Muscle of leg (tissue), 11 donors: ENCODE results near the gene BTG3. TPM values are rescaled to one million over a fixed set of nuclear protein-coding genes. Genes with fewer than 3 reads are reported as not detected.

ENCODE experiments used
- DNase-seq: peaks from one replicate; pipeline ENCODE4 v3.0.0; 2013
- H3K27ac ChIP-seq: one replicate; pipeline ENCODE4 v1.5.1; 2013; ENCODE audit warnings: mild to moderate bottlenecking, low read length, control low read depth
- H3K27me3 ChIP-seq: one replicate; pipeline ENCODE4 v1.6.1; 2013; ENCODE audit warnings: low read length; ENCODE audit not compliant: control insufficient read depth, insufficient read depth
- H3K36me3 ChIP-seq: one replicate; pipeline ENCODE4 v1.6.1; 2013; ENCODE audit warnings: low read length; ENCODE audit not compliant: control insufficient read depth, insufficient read depth
- H3K4me1 ChIP-seq: one replicate; pipeline ENCODE4 v1.6.1; 2013; ENCODE audit warnings: low read length; ENCODE audit not compliant: control insufficient read depth, insufficient read depth
- H3K4me3 ChIP-seq: one replicate; pipeline ENCODE4 v1.5.1; 2013; ENCODE audit warnings: low read length, control low read depth
- H3K9me3 ChIP-seq: replicated peaks from 2 replicates; pipeline ENCODE4 v1.6.1; 2013; ENCODE audit warnings: low read depth, low read length; ENCODE audit not compliant: control insufficient read depth
- WGBS: methylation state at CpG from one replicate; pipeline ENCODE4 v1.1.5; 2013; ENCODE audit warnings: missing lambda C conversion rate; ENCODE audit not compliant: insufficient coverage; 5-methylcytosine and 5-hydroxymethylcytosine counted together
- polyA plus RNA-seq, 8 donors: library from polyadenylated mRNA; unstranded; fragments of 120-200 nt; gene quantifications; one replicate each; pipeline versions ENCODE4 v1.2.1 to v1.2.3, GENCODE V29; 2013; ENCODE audit warnings: inconsistent platforms in 1 of 8, low replicate concordance in 1 of 8; ENCODE audit not compliant: insufficient read length in 8 of 8, insufficient read depth in 1 of 8
- total RNA-seq: library from RNA; stranded (reverse); fragments of 120-200 nt; gene quantifications from one replicate; pipeline ENCODE4 v1.2.4, GENCODE V29; 2013

BTG3 gene
- total and polyA plus RNA-seq, 9 donors = 19.9 to 38.0 (median 26.2) TPM

DNA sequence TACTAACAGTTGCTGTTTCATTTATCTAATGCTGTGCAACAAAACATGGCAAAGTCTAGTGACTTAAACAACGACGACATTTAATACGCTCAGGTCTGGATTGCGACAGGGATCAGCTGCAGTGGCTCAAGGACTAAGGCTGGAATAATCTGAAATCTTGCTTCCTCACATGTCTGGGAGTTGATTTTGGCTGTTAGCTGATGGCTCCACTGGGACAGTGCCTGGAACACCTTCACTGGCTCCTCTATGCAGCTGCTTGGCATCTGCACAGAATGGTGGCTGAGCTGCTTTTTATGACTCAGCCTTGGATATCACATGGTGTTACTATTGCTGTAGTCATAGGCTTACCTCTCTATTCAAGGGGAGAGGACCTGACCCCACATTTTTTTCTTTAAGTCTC lies 24.0 kb upstream of the BTG3 start:
- 43% methylated on average over 4 of the region's 4 CpGs for WGBS
- Histone ChIP-seq H3K4me1 (no peaks in the 10 kb centered on the region), H3K9me3 (peaks cover 2% of the 10 kb centered on the region), H3K4me3 (no peak overlapping the region), H3K36me3 (no peaks in the 10 kb centered on the region), H3K27me3 (no peaks in the 10 kb centered on the region), H3K27ac (no peak overlapping the region)
- peak; percentile 80 for DNase-seq

DNA sequence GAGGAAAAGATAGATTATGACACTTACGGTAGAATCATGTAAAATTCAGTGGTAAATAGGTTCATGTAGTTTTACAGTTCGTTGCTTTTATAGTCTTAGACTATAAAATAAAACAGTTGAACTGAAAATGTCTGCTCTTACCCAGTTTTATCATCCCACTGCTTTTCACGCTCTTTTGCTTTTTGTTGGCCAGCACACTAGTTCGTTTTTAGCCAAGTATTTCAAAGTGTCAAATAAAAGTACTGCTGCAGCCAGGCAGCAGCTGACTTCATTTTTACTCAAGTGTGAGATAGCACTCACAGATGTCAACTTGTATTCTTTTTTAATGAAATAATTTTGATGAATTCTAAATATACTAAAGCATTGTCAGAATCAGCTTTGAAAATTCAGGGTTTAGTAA lies 18.5 kb upstream of the BTG3 start:
- 7% methylated on average over 2 of the region's 4 CpGs for WGBS

DNA sequence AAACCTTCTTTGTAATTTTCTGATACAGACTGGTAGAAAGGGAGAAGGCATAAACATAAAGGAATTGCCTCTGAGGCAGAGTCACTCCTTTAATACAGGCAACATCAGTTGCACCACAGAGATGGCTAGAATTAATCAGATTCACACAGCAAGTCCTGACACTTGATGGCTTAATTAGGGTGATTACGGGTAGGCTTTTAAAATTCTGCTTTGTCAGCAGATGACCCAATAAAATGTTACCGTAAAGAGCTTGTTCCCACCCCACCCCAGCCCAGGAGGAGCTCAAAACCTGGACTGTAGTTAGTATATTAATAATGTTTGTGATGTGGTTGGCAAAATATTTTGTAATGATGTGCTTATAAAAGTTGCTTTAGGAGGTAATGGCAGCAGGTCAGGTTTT lies 9.3 kb upstream of the BTG3 start:
- Histone ChIP-seq H3K4me1 (no peaks in the 10 kb centered on the region), H3K27me3 (no peaks in the 10 kb centered on the region), H3K4me3 (no peak overlapping the region), H3K9me3 (no peaks in the 10 kb centered on the region), H3K27ac (no peak overlapping the region), H3K36me3 (no peaks in the 10 kb centered on the region)
- DNase-seq = no peak
- WGBS = no CpG with 5 or more reads among the region's 2 CpGs

More for the DNA sequence above, 18.5 kb upstream of the BTG3 start:
- Histone ChIP-seq H3K27me3 (no peaks in the 10 kb centered on the region), H3K27ac (no peak overlapping the region), H3K9me3 (no peaks in the 10 kb centered on the region), H3K36me3 (no peaks in the 10 kb centered on the region), H3K4me1 (no peaks in the 10 kb centered on the region), H3K4me3 (no peak overlapping the region)
- peak; percentile 73 for DNase-seq

DNA sequence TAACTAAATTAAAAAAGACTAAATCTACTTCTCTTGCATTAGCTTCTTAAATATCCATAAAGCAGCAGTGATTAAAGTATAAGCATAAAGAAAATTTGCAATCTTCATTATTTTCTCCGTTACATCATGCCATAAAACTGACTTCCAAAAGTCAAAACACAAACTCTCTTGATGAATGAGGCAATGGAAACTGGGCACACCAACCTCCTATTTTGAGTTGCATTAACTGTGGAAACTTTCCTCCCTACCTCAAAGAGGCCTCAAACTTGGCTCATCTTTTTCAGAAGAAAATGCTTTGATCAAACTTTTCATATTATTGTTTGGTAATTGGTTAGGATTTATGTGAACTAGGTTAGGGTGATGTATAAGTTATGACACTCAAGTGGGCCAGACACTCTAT lies 4.1 kb upstream of the BTG3 start:
- Histone ChIP-seq H3K36me3 (no peaks in the 10 kb centered on the region), H3K4me1 (peaks cover 4% of the 10 kb centered on the region), H3K27ac (no peak overlapping the region), H3K27me3 (no peaks in the 10 kb centered on the region), H3K9me3 (no peaks in the 10 kb centered on the region), H3K4me3 (no peak overlapping the region)
- peak; percentile 70 for DNase-seq
- no CpG with 5 or more reads among the region's 1 CpG for WGBS

DNA sequence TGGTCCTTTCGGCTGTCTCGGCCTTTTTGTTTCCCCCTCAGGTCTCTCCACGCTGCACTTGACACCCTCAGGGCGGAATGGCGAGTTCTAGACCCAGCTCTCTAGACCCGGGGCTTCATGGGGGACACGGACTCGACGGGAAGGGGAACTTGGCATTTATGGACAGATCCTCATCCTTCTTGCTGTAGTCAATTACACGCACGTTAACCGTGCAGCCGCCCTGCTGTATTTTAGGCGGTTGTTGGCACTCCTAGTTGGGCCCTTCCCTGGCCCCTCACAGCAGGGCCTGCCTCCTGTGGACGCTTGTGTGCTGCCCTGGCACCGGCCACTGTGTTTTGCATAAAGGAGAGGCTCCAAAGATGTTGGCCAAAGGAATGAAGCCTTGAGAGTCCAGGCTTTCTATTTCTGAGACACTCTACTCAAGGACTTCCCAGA lies 558 bp upstream of the BTG3 start:
- H3K4me1 ChIP-seq = peaks cover 10% of the 10 kb centered on the region
- H3K9me3 ChIP-seq = no peaks in the 10 kb centered on the region
- WGBS = 4% methylated on average over 14 of the region's 16 CpGs
- peaks cover 2% of the 10 kb centered on the region for H3K36me3 ChIP-seq
- DNase-seq = peak; percentile 71
- H3K4me3 ChIP-seq = peak overlapping the region; percentile 85
- no peaks in the 10 kb centered on the region for H3K27me3 ChIP-seq
- peak overlapping the region; percentile 92 for H3K27ac ChIP-seq

DNA sequence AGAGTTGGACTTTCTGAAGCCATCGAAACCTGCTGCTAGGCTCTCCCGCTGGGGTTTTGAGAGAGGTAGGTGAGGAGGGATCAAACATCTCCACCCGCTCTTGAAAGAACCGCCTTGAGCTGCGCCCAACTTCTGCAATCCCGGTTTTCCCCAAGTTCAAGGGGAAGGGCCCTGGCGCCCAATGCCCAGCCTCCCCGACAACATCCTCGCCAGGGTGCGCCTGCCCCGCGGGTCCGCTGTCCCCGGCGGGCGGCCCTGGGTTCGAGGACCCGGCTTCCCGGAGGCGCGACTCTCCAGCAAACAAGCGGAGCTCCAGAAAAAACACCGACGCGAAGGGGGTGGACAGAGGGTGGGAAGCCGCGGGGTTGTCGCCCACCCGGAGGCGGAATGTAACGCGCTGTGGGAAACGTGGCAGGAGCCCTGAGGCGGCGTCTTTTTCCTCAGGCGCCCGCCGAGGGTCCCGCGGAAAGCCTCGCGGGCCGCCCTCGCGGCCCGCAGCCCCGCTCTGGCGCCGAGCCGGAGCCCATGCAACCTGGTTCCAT lies 607 bp downstream of the BTG3 start:
- Histone ChIP-seq H3K27me3 (no peaks in the 10 kb centered on the region), H3K36me3 (peaks cover 9% of the 10 kb centered on the region), H3K27ac (peak overlapping the region; percentile 93), H3K4me1 (peaks cover 10% of the 10 kb centered on the region), H3K4me3 (peak overlapping the region; percentile 85), H3K9me3 (no peaks in the 10 kb centered on the region)
- under 1% methylated on average over 36 of the region's 50 CpGs for WGBS
- peak; percentile 63 for DNase-seq

DNA sequence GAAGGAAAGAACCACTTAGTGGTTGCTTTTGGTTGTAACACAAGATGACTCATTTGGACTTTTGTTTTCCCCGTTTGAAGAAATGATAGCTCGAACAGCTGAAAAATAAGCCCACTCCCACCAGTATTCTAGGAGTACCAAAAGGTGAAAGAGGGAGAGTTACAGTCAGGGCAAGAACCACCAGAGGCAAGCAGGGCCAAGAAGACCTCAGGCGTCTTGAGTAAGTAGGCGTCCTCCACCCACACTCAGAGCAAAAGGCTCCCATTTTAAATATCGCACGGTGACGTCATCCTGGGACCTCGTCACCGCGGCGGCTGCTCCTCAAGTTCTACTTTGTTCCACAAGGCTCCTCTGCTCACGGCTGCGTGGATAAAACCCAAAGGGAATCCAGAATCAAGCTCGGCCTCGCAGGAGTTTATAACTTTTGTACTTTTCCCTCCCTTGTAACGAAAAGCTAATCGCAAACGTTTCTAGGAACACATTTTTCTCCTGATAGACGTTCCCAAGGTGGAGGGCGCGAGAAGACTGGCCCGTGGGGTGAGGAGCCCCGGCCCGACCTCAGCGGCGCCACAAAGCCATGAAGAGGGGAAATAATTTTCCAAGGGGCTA lies 1.2 kb downstream of the BTG3 start:
- 0% methylated on average over 18 of the region's 26 CpGs for WGBS
- peaks cover 9% of the 10 kb centered on the region for H3K36me3 ChIP-seq

DNA sequence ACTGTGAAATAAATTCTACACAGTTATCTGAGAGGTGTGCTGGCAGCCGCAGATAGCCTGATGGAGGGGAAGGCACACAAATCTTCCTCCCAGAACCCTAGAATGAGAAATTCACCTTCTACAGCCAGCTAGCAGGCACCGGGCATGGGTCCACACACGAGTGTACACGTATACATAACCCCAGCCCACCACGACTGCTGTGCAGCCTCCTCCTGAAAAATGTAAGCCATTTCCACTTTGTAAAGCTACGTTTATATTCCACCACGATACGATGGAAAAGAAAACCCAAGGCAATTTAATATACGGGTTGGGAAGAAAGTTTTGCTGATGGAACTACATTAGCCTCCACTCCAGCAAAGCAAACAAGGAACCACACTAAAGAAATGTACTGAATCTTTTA lies 1.8 kb downstream of the BTG3 start:
- 39% methylated on average over 3 of the region's 9 CpGs for WGBS
- Histone ChIP-seq H3K4me1 (peaks cover 10% of the 10 kb centered on the region), H3K9me3 (no peaks in the 10 kb centered on the region), H3K27me3 (no peaks in the 10 kb centered on the region), H3K36me3 (peaks cover 9% of the 10 kb centered on the region), H3K27ac (peak overlapping the region; percentile 93), H3K4me3 (peak overlapping the region; percentile 85)
- peak; percentile 56 for DNase-seq

More for the DNA sequence above, 1.2 kb downstream of the BTG3 start:
- no peaks in the 10 kb centered on the region for H3K9me3 ChIP-seq
- H3K4me3 ChIP-seq = peak overlapping the region; percentile 85
- peak; percentile 95 for DNase-seq
- H3K27me3 ChIP-seq = no peaks in the 10 kb centered on the region
- peaks cover 10% of the 10 kb centered on the region for H3K4me1 ChIP-seq
- H3K27ac ChIP-seq = peak overlapping the region; percentile 93

DNA sequence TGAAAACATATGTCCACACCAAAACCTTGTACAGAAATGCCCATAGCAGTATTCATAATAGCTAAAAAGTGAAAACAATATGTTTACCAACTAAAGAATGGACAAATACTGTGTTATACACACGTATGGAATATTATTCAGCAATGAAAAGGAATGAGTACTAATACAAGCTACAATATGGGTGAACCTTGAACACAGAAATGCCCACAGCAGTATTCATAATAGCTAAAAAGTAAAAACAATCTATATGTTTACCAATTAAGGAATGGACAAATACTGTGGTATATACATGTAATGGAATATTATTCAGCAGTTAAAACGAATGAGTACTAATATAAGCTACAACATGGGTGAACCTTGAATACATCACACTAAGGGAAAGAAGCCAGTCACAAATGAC lies 3.0 kb downstream of the BTG3 start:
- Histone ChIP-seq H3K4me1 (peaks cover 10% of the 10 kb centered on the region), H3K27ac (no peak overlapping the region), H3K27me3 (no peaks in the 10 kb centered on the region), H3K4me3 (no peak overlapping the region), H3K36me3 (peaks cover 13% of the 10 kb centered on the region), H3K9me3 (no peaks in the 10 kb centered on the region)
- DNase-seq = no peak
- no CpG with 5 or more reads among the region's 2 CpGs for WGBS

DNA sequence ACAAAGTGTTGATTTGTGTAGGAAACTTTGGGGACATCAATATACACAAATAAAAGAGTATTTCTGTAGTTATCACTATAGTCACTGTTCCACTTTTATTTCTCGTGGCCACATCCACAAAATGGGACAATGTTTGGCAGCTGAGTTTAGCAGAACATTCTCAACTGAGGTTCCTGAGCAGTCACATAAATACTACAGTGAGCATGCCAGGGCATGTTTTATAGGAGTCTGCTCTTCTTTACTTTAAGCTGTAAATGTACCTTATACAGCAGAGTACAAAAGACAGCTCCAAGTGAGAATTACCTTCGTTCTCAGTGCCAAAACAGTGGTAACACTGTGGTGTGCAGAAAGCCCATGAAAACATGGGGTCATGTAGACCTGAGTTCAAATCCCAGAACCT lies 5.0 kb downstream of the BTG3 start:
- H3K4me3 ChIP-seq = no peak overlapping the region
- no peaks in the 10 kb centered on the region for H3K9me3 ChIP-seq
- no peak overlapping the region for H3K27ac ChIP-seq
- no peaks in the 10 kb centered on the region for H3K27me3 ChIP-seq
- peaks cover 21% of the 10 kb centered on the region for H3K36me3 ChIP-seq
- DNase-seq = no peak
- WGBS = 86% methylated on average over 1 of the region's 2 CpGs
- peaks cover 7% of the 10 kb centered on the region for H3K4me1 ChIP-seq
